Suprapubic skin (tissue), 4 donors: ENCODE measurements around the gene C3. TPM values are rescaled to one million over a fixed set of nuclear protein-coding genes. Genes with fewer than 3 reads are reported as not detected.
"Not testable (repeated sequence)": the region's sequence is repeated elsewhere in the genome, so short reads cannot be mapped to it uniquely, and the experiment has no call there.

Experiments used
- DNase-seq, 2 donors: peaks; one replicate each; pipeline ENCODE4 v3.0.0-alpha.2; 2019; ENCODE audit warnings: low spot score in 2 of 2
- H3K27ac ChIP-seq: fragments of 200-600 bp; sonication (generic); one replicate; pipeline ENCODE4 v1.5.1; 2019
- H3K27me3 ChIP-seq: fragments of 200-600 bp; sonication (generic); one replicate; pipeline ENCODE4 v1.5.1; 2019
- H3K36me3 ChIP-seq: fragments of 200-600 bp; sonication (generic); one replicate; pipeline ENCODE4 v1.5.1; 2019
- H3K4me1 ChIP-seq: fragments of 200-600 bp; sonication (generic); one replicate; pipeline ENCODE4 v1.5.1; 2019
- H3K4me3 ChIP-seq: fragments of 200-600 bp; sonication (generic); one replicate; pipeline ENCODE4 v1.5.1; 2019; ENCODE audit warnings: mild to moderate bottlenecking
- H3K9me3 ChIP-seq: fragments of 200-600 bp; sonication (generic); one replicate; pipeline ENCODE4 v1.5.1; 2019
- EP300 ChIP-seq: sonication (generic); formaldehyde crosslinking; IDR thresholded peaks from one replicate; pipeline ENCODE4 v1.6.1; 2017; ENCODE audit warnings: antibody characterized with exemption
- POLR2A ChIP-seq, 2 donors: fragments of 450-650 bp; IDR thresholded peaks; one replicate each; pipeline ENCODE4 v1.6.1; 2017; ENCODE audit warnings: antibody characterized with exemption in 2 of 2, mild to moderate bottlenecking in 2 of 2, moderate library complexity in 2 of 2
- POLR2AphosphoS5 ChIP-seq, 3 donors: sonication (generic); formaldehyde crosslinking; IDR thresholded peaks; one replicate each; pipeline ENCODE4 v1.6.1; 2017; ENCODE audit warnings: antibody characterized with exemption in 3 of 3
- WGBS: methylation state at CpG from one replicate; pipeline ENCODE4 v1.1.5; 2018; 5-methylcytosine and 5-hydroxymethylcytosine counted together
- total RNA-seq, 4 donors: library from RNA; depleted of rRNA; stranded (reverse); fragments of >200 nt; gene quantifications; one replicate each; pipeline ENCODE4 v1.1.0, GENCODE V29; 2016
- TF ChIP-seq, protein P1 (sequence below), 2 donors: fragments of 200-600 bp in 1 of 2; fragments of 450-650 bp in 1 of 2; sonication (generic) in 1 of 2; IDR thresholded peaks; one replicate each; pipeline ENCODE4 v1.5.1; 2016 to 2019; ENCODE audit warnings: antibody characterized with exemption in 2 of 2, mild to moderate bottlenecking in 1 of 2, moderate library complexity in 1 of 2

The C3 gene
- total RNA-seq, 4 donors from 2014 or later, result 55.3 to 109 (median 86.8) TPM

DNA sequence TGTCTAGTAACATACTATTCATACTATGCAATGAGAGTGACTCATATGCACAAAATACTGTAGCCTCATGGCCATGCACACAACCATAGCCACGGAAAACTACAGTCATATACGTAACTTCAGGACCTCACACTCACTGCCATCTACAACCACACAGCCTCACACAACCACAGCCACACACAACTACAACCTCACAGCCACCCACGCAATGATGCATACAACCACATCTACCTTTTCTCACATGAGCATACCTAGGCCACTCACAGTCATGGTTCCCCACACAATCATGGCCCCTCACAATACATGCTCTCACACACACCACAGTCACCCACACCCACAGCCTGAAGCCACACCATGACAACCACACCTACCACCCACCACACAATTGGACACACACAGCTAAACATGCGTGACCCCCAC lies 41.8 kb downstream of the C3 start:
- H3K36me3 ChIP-seq, result no peaks in the 10 kb centered on the region

DNA sequence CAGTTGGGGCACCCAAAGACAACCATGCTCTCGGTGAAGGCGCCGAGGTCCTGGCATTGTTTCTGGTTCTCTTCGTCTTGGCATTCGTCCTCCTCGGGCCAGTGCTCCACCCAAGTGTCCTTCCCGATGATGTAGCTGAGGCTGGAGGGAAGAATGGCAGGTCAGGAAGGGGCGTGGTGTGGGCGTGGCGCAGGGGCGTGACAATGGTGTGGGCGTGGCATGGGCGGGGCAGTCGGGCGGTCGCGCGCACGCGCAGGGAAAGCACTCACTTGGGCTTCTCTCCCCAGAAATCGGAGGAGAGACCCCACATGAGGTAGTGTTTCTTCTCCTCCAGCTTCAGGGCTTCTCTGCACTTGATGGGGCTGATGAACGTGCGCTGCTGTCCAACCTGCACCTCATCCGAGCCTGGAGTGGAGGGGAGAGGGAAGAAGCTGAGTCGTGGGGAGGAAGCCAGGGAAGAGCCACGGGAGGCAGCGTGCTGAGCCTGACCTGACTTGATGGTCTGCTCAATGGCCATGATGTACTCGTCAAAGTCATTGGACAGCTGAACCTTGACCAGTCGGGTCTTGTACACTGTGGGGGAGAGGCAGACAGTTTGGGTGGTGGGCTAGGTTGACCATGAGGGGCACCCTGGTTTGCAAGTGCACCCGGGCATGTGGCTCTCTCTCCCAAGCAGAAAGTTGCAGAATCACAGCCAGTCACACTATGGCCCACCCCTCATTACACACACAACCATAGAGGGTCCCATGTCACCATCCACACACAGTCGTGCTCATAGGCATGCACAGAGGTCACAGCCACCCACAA lies 42.4 kb downstream of the C3 start:
- Histone ChIP-seq H3K4me3 (no peak overlapping the region), H3K27ac (no peak overlapping the region), H3K4me1 (peaks cover 7% of the 10 kb centered on the region), H3K36me3 (no peaks in the 10 kb centered on the region), H3K9me3 (no peaks in the 10 kb centered on the region), H3K27me3 (no peaks in the 10 kb centered on the region)
- 46% methylated on average over 25 of the region's 31 CpGs for WGBS
- TF ChIP-seq, protein P1, sequence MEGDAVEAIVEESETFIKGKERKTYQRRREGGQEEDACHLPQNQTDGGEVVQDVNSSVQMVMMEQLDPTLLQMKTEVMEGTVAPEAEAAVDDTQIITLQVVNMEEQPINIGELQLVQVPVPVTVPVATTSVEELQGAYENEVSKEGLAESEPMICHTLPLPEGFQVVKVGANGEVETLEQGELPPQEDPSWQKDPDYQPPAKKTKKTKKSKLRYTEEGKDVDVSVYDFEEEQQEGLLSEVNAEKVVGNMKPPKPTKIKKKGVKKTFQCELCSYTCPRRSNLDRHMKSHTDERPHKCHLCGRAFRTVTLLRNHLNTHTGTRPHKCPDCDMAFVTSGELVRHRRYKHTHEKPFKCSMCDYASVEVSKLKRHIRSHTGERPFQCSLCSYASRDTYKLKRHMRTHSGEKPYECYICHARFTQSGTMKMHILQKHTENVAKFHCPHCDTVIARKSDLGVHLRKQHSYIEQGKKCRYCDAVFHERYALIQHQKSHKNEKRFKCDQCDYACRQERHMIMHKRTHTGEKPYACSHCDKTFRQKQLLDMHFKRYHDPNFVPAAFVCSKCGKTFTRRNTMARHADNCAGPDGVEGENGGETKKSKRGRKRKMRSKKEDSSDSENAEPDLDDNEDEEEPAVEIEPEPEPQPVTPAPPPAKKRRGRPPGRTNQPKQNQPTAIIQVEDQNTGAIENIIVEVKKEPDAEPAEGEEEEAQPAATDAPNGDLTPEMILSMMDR (IDR thresholded peaks at IDR 0.05), result no peak
- no peak for TF ChIP-seq POLR2AphosphoS5 (IDR thresholded peaks at IDR 0.05)
- no peak for TF ChIP-seq EP300
- TF ChIP-seq POLR2A (IDR thresholded peaks at IDR 0.05), result no peak
- no peak for DNase-seq

More for the DNA sequence above, 41.8 kb downstream of the C3 start:
- Histone ChIP-seq H3K4me3 (no peak overlapping the region), H3K27me3 (no peaks in the 10 kb centered on the region), H3K9me3 (no peaks in the 10 kb centered on the region), H3K27ac (no peak overlapping the region), H3K4me1 (peaks cover 7% of the 10 kb centered on the region)
- TF ChIP-seq, protein P1 (IDR thresholded peaks at IDR 0.05), result no peak
- TF ChIP-seq POLR2AphosphoS5 (IDR thresholded peaks at IDR 0.05) (no peak), EP300 (no peak), POLR2A (IDR thresholded peaks at IDR 0.05) (no peak)
- no peak for DNase-seq
- WGBS, result 95% methylated on average over 4 of the region's 4 CpGs

DNA sequence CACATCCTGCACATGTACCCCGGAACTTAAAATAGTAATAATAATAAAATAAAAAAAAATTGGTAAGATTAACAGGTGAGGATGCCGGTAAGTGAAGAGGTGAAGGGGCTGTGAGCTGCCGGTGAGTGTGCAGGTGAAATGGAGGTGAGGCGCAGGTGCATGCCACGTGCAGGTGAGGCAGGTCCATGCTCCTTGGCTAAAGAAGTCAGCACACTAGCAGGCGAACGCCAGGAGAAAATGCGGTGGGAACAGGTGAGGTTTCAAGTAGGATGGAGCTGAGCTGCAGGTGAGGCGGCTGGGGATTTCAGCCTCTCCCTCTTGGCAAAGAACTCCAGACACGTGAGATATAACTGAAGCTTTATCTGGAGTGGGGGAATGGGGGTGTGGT lies 43.0 kb downstream of the C3 start:
- H3K4me1 ChIP-seq, result peaks cover 7% of the 10 kb centered on the region
- no peak overlapping the region for H3K4me3 ChIP-seq
- WGBS, result 74% methylated on average over 10 of the region's 10 CpGs
- H3K36me3 ChIP-seq, result no peaks in the 10 kb centered on the region
- no peaks in the 10 kb centered on the region for H3K9me3 ChIP-seq
- H3K27me3 ChIP-seq, result no peaks in the 10 kb centered on the region
- H3K27ac ChIP-seq, result no peak overlapping the region
- DNase-seq, result no peak
- TF ChIP-seq, protein P1 (IDR thresholded peaks at IDR 0.05), result no peak
- no peak for TF ChIP-seq POLR2A (IDR thresholded peaks at IDR 0.05)
- no peak for TF ChIP-seq EP300
- no peak for TF ChIP-seq POLR2AphosphoS5 (IDR thresholded peaks at IDR 0.05)

DNA sequence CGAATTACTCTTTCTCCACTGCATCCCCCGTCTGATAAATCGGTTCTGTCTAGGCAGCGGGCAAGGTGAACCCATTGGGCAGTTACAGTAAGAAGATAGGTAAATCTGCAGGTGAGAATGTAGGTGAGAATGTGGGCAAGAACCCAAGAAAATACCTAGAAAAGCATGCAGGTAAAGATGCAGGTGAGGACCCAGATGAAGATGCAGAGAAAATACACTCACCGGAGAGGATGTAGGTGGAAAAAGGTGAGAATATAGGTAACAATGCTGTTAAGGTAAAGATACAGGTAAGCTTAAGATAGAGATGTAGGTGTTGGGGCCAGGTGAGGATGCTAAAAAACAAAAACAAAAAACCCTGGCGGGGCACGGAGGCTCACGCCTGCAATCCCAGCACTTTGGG lies 44.2 kb downstream of the C3 start:
- WGBS, result 91% methylated on average over 8 of the region's 8 CpGs
- Histone ChIP-seq H3K9me3 (no peaks in the 10 kb centered on the region), H3K36me3 (no peaks in the 10 kb centered on the region), H3K27me3 (no peaks in the 10 kb centered on the region), H3K4me1 (peaks cover 7% of the 10 kb centered on the region), H3K27ac (no peak overlapping the region), H3K4me3 (no peak overlapping the region)
- DNase-seq, result no peak
- TF ChIP-seq POLR2A (IDR thresholded peaks at IDR 0.05) (no peak), EP300 (no peak), POLR2AphosphoS5 (IDR thresholded peaks at IDR 0.05) (no peak)
- TF ChIP-seq, protein P1 (IDR thresholded peaks at IDR 0.05), result no peak

DNA sequence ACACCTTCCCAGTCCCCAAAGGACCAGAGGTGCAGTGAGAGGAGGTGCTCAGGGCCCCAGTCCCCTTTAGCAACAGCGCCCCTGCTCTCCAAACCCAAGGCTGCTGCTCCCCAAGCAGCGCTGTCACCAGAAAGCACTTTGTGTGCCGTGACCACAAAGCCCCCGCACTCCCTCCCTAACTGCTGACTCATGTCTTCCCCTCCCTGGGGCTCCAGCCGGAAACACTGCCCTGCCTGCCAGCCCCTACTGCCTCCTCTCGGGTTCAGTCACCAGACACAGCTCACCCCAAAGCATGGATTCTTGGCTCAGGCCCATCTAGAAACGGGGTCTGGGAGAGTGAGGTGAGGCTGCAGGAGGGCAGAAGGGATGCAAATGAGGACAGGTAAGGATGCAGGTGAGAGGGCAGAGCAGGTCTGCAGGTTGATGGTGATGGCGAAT lies 45.6 kb downstream of the C3 start:
- TF ChIP-seq EP300 (no peak), POLR2AphosphoS5 (IDR thresholded peaks at IDR 0.05) (no peak), POLR2A (IDR thresholded peaks at IDR 0.05) (no peak)
- TF ChIP-seq, protein P1 (IDR thresholded peaks at IDR 0.05), result no peak
- no peaks in the 10 kb centered on the region for H3K27me3 ChIP-seq
- no peaks in the 10 kb centered on the region for H3K9me3 ChIP-seq
- H3K4me3 ChIP-seq, result no peak overlapping the region
- H3K4me1 ChIP-seq, result peaks cover 7% of the 10 kb centered on the region
- no peak for DNase-seq
- 19% methylated on average over 7 of the region's 8 CpGs for WGBS
- no peak overlapping the region for H3K27ac ChIP-seq
- no peaks in the 10 kb centered on the region for H3K36me3 ChIP-seq

DNA sequence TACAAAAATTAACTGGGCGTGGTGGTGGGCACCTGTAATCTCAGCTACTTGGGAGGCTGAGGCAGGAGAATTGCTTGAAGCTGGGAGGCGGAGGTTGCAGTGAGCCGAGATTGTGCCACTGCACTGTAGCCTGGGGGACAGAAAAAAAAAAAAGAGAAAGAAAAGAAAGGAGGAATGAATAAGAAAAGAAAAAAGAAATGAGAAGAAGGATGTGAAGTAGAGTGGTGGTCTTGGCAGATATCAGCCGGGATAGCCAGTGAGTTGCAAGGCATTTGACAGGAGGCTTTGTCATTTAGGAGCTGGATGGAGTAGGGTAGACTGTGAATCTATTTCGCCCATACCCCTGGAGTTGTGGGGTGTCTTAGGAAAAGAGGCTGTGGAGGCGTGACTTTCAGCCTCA lies 46.0 kb downstream of the C3 start:
- H3K36me3 ChIP-seq, H3K27ac ChIP-seq, H3K4me3 ChIP-seq, H3K27me3 ChIP-seq, H3K4me1 ChIP-seq, DNase-seq, H3K9me3 ChIP-seq: not testable (repeated sequence)
- 81% methylated on average over 6 of the region's 6 CpGs for WGBS
